OCI-LY1 (cell line): Measurements from ENCODE around the gene SLITRK2.

Experiments
- H2AFZ ChIP-seq: fragments of 200-600 bp; sonication (generic), shearing (Covaris generic); 2 replicates; pipeline ENCODE4 v1.6.0; 2014; ENCODE audit warnings: antibody characterized with exemption, mild to moderate bottlenecking, low read length
- H3F3A ChIP-seq: fragments of 200-600 bp; sonication (generic), shearing (Covaris generic); 2 replicates; pipeline ENCODE4 v1.6.0; 2014; ENCODE audit warnings: mild to moderate bottlenecking, antibody characterized with exemption, low read length, moderate library complexity; ENCODE audit not compliant: insufficient read depth
- H3K27ac ChIP-seq: fragments of 200-600 bp; sonication (generic); 2 replicates; pipeline ENCODE4 v1.5.1; 2014; ENCODE audit warnings: low read length, mixed run types, mild to moderate bottlenecking, low read depth; ENCODE audit not compliant: poor library complexity, severe bottlenecking
- H3K27me3 ChIP-seq: fragments of 200-600 bp; sonication (generic); 2 replicates; pipeline ENCODE4 v1.6.0; 2014; ENCODE audit warnings: antibody characterized with exemption, mild to moderate bottlenecking, low read length, moderate library complexity; ENCODE audit not compliant: insufficient read depth
- H3K36me3 ChIP-seq: fragments of 200-600 bp; sonication (generic); 2 replicates; pipeline ENCODE4 v1.6.1; 2014; ENCODE audit warnings: mild to moderate bottlenecking, antibody characterized with exemption, low read length, moderate library complexity, mixed read lengths; ENCODE audit not compliant: insufficient read depth
- H3K4me1 ChIP-seq: fragments of 200-600 bp; sonication (generic); 2 replicates; pipeline ENCODE4 v1.5.1; 2014; ENCODE audit warnings: mild to moderate bottlenecking, low read length, moderate library complexity; ENCODE audit not compliant: insufficient read depth, severe bottlenecking
- H3K4me2 ChIP-seq: fragments of 200-600 bp; sonication (generic), shearing (Covaris generic); 2 replicates; pipeline ENCODE4 v1.6.1; 2014; ENCODE audit warnings: low read length
- H3K4me3 ChIP-seq: fragments of 200-600 bp; sonication (generic); 2 replicates; pipeline ENCODE4 v1.5.1; 2014; ENCODE audit warnings: low read length, low read depth, mild to moderate bottlenecking, mixed read lengths; ENCODE audit not compliant: poor library complexity, severe bottlenecking
- H3K79me2 ChIP-seq: fragments of 200-600 bp; shearing (Covaris generic); 2 replicates; pipeline ENCODE4 v1.6.1; 2016; ENCODE audit warnings: mixed run types, low read length, mixed read lengths; ENCODE audit not compliant: insufficient read depth
- H3K9ac ChIP-seq: fragments of 200-600 bp; sonication (generic), shearing (Covaris generic); 2 replicates; pipeline ENCODE4 v1.6.1; 2014; ENCODE audit warnings: mild to moderate bottlenecking, low read length, mixed read lengths
- H3K9me2 ChIP-seq: fragments of 200-600 bp; sonication (generic), shearing (Covaris generic); 2 replicates; pipeline ENCODE4 v1.6.1; 2014; ENCODE audit warnings: low read depth, mild to moderate bottlenecking, low read length, mixed read lengths
- H3K9me3 ChIP-seq: fragments of 200-600 bp; shearing (Covaris generic); 2 replicates; pipeline ENCODE4 v1.6.1; 2014; ENCODE audit warnings: low read length, mixed read lengths
- H4K20me1 ChIP-seq: fragments of 200-600 bp; sonication (generic), shearing (Covaris generic); 2 replicates; pipeline ENCODE4 v1.6.0; 2016; ENCODE audit warnings: mild to moderate bottlenecking, low read length; ENCODE audit not compliant: insufficient read depth
- CTCF ChIP-seq: fragments of 200-600 bp; sonication (generic), shearing (Covaris generic); IDR thresholded peaks from 2 replicates; pipeline ENCODE4 v1.5.1; 2017; ENCODE audit warnings: mild to moderate bottlenecking, antibody characterized with exemption, low read length, moderate library complexity, mixed read lengths
- EZH2 ChIP-seq: fragments of 200-600 bp; sonication (generic), shearing (Covaris generic); IDR thresholded peaks from 2 replicates; pipeline ENCODE4 v1.8.0; 2017; ENCODE audit warnings: borderline replicate concordance, mixed run types, mild to moderate bottlenecking, antibody characterized with exemption, low read length, moderate library complexity, mixed read lengths

The SLITRK2 gene

GRCh38 chrX:145861818-145862217, 44.2 kb downstream of the SLITRK2 start:
- Histone ChIP-seq H3K4me2 (no peak overlapping the region), H3F3A (no peaks in the 10 kb centered on the region), H3K27me3 (no peaks in the 10 kb centered on the region), H2AFZ (no peak overlapping the region), H3K4me3 (no peak overlapping the region), H3K9ac (no peak overlapping the region), H3K4me1 (no peaks in the 10 kb centered on the region), H3K79me2 (no peaks in the 10 kb centered on the region), H3K9me2 (no peaks in the 10 kb centered on the region), H3K9me3 (no peaks in the 10 kb centered on the region), H4K20me1 (no peaks in the 10 kb centered on the region), H3K36me3 (no peaks in the 10 kb centered on the region), H3K27ac (no peak overlapping the region)
- TF ChIP-seq EZH2 (no peak), CTCF (no peak)

GRCh38 chrX:145865082-145865481, 47.5 kb downstream of the SLITRK2 start:
- Histone ChIP-seq H3F3A (no peaks in the 10 kb centered on the region), H3K36me3 (no peaks in the 10 kb centered on the region), H3K9me2 (no peaks in the 10 kb centered on the region), H2AFZ (no peak overlapping the region), H3K4me1 (no peaks in the 10 kb centered on the region), H3K79me2 (no peaks in the 10 kb centered on the region), H3K9ac (no peak overlapping the region), H3K4me3 (no peak overlapping the region), H3K4me2 (no peak overlapping the region), H3K9me3 (no peaks in the 10 kb centered on the region), H4K20me1 (no peaks in the 10 kb centered on the region), H3K27me3 (no peaks in the 10 kb centered on the region), H3K27ac (no peak overlapping the region)
- TF ChIP-seq EZH2, result no peak
